Liver (tissue), 9 donors: Measurements from ENCODE around the gene CPT1A. TPM values are rescaled to one million over a fixed set of nuclear protein-coding genes. Genes with fewer than 3 reads are reported as not detected.

ENCODE experiments used
- DNase-seq: peaks from one replicate; pipeline ENCODE4 v3.0.0-alpha.2; 2017; ENCODE audit warnings: low spot score
- H3K27ac ChIP-seq, 2 donors: one replicate each; pipeline ENCODE4 v1.7.0; 2013; ENCODE audit warnings: inconsistent platforms in 2 of 2, low read length in 2 of 2, control low read depth in 1 of 2, low read depth in 1 of 2, mild to moderate bottlenecking in 1 of 2
- H3K27me3 ChIP-seq, 4 donors: one replicate each; pipeline versions ENCODE4 v1.6.1 to v1.7.0; 2013; ENCODE audit warnings: low read length in 3 of 4, inconsistent platforms in 1 of 4, mild to moderate bottlenecking in 1 of 4, moderate library complexity in 1 of 4; ENCODE audit not compliant: control insufficient read depth in 4 of 4, insufficient read depth in 4 of 4
- H3K36me3 ChIP-seq, 4 donors: one replicate each; pipeline versions ENCODE4 v1.6.1 to v1.7.0; 2013; ENCODE audit warnings: low read length in 3 of 4, mild to moderate bottlenecking in 3 of 4, low read depth in 1 of 4, moderate library complexity in 1 of 4; ENCODE audit not compliant: control insufficient read depth in 4 of 4, insufficient read depth in 3 of 4
- H3K4me1 ChIP-seq, 4 donors: one replicate each; pipeline versions ENCODE4 v1.6.1 to v1.7.0; 2013; ENCODE audit warnings: low read length in 3 of 4, mild to moderate bottlenecking in 3 of 4, moderate library complexity in 1 of 4; ENCODE audit not compliant: control insufficient read depth in 4 of 4, insufficient read depth in 4 of 4
- H3K4me3 ChIP-seq, 3 donors: one replicate each; pipeline versions ENCODE4 v1.6.1 to v1.7.0; 2013; ENCODE audit warnings: low read length in 3 of 3, control low read depth in 1 of 3, low read depth in 1 of 3, mild to moderate bottlenecking in 1 of 3
- H3K9ac ChIP-seq, 2 donors: one replicate each; pipeline ENCODE4 v1.7.0; 2013; ENCODE audit warnings: low read length in 2 of 2, mild to moderate bottlenecking in 2 of 2, moderate library complexity in 2 of 2, control low read depth in 1 of 2, low read depth in 1 of 2
- H3K9me3 ChIP-seq, 4 donors: one replicate each; pipeline versions ENCODE4 v1.6.1 to v1.7.0; 2013; ENCODE audit warnings: low read length in 3 of 4; ENCODE audit not compliant: control insufficient read depth in 4 of 4
- CTCF ChIP-seq: fragments of 150-350 bp; IDR thresholded peaks from 2 replicates; pipeline ENCODE4 v1.5.1; 2017; ENCODE audit warnings: improper control_type of control experiment, low read depth, low read length; ENCODE audit not compliant: missing input control
- EGR1 ChIP-seq, 2 donors: IDR thresholded peaks; 2 replicates each; pipeline ENCODE4 v1.6.1; 2016 to 2018; ENCODE audit warnings: antibody characterized with exemption in 2 of 2, low read depth in 2 of 2
- FOXA1 ChIP-seq: IDR thresholded peaks from 2 replicates; pipeline ENCODE4 v1.6.1; 2016; ENCODE audit warnings: antibody characterized with exemption
- FOXA2 ChIP-seq: IDR thresholded peaks from 2 replicates; pipeline ENCODE4 v1.6.1; 2016; ENCODE audit warnings: antibody characterized with exemption
- GABPA ChIP-seq, 2 donors: IDR thresholded peaks in 1 of 2; conservative IDR thresholded peaks in 1 of 2; 2 replicates each; pipeline ENCODE4 v1.6.1; 2016; ENCODE audit warnings: antibody characterized with exemption in 2 of 2, mild to moderate bottlenecking in 1 of 2, moderate library complexity in 1 of 2
- HNF4A ChIP-seq, 2 donors: conservative IDR thresholded peaks; 2 replicates each; pipeline ENCODE4 v1.6.1; 2016; ENCODE audit warnings: antibody characterized with exemption in 2 of 2, mild to moderate bottlenecking in 2 of 2
- HNF4G ChIP-seq: IDR thresholded peaks from 2 replicates; pipeline ENCODE4 v1.6.1; 2016; ENCODE audit warnings: antibody characterized with exemption
- JUND ChIP-seq, 2 donors: IDR thresholded peaks; 2 replicates each; pipeline ENCODE4 v1.6.1; 2016; ENCODE audit warnings: antibody characterized with exemption in 2 of 2
- NR2F2 ChIP-seq: IDR thresholded peaks from 2 replicates; pipeline ENCODE4 v1.6.1; 2016; ENCODE audit warnings: antibody characterized with exemption
- RAD21 ChIP-seq, 2 donors: IDR thresholded peaks; 2 replicates each; pipeline ENCODE4 v1.6.1; 2016; ENCODE audit warnings: antibody characterized with exemption in 2 of 2, mild to moderate bottlenecking in 2 of 2
- REST ChIP-seq: IDR thresholded peaks from 2 replicates; pipeline ENCODE4 v1.6.1; 2016; ENCODE audit warnings: antibody characterized with exemption, mild to moderate bottlenecking
- RXRA ChIP-seq, 2 donors: IDR thresholded peaks; 2 replicates each; pipeline ENCODE4 v1.6.1; 2017 to 2018; ENCODE audit warnings: antibody characterized with exemption in 2 of 2, mild to moderate bottlenecking in 1 of 2
- SP1 ChIP-seq: IDR thresholded peaks from 2 replicates; pipeline ENCODE4 v1.6.1; 2018; ENCODE audit warnings: antibody characterized with exemption, mild to moderate bottlenecking
- TAF1 ChIP-seq: conservative IDR thresholded peaks from 2 replicates; pipeline ENCODE4 v1.6.1; 2016; ENCODE audit warnings: antibody characterized with exemption, mild to moderate bottlenecking
- YY1 ChIP-seq: IDR thresholded peaks from 2 replicates; pipeline ENCODE4 v1.6.1; 2016; ENCODE audit warnings: antibody characterized with exemption, mild to moderate bottlenecking
- WGBS: extraction: QIAGEN DNeasy Blood & Tissue Kit; methylation state at CpG from one replicate; pipeline ENCODE4 v1.1.7; 2013; 5-methylcytosine and 5-hydroxymethylcytosine counted together
- polyA plus RNA-seq, 2 donors: library from polyadenylated mRNA; stranded (reverse) in 1 of 2; unstranded in 1 of 2; fragments of 200-250 nt in 1 of 2; fragments of >200 nt in 1 of 2; fragmentation: Nextera tagmentation in 1 of 2; extraction: Ambion mirVana in 1 of 2; gene quantifications; one replicate each; pipeline versions ENCODE4 v1.2.1 to v1.2.3, GENCODE V29; 2013 to 2015
- total RNA-seq, 2 donors: library from RNA; depleted of rRNA; stranded (reverse); fragments of >200 nt; gene quantifications; one replicate each; pipeline ENCODE4 v1.2.3, GENCODE V29; 2014
- TF ChIP-seq, protein P1 (sequence below): IDR thresholded peaks from 2 replicates; pipeline ENCODE4 v1.6.1; 2016; ENCODE audit warnings: antibody characterized with exemption
- TF ChIP-seq, protein P2 (sequence below): IDR thresholded peaks from 2 replicates; pipeline ENCODE4 v1.6.1; 2016; ENCODE audit warnings: antibody characterized with exemption
- TF ChIP-seq, protein P3 (sequence below): IDR thresholded peaks from 2 replicates; pipeline ENCODE4 v1.6.1; 2016; ENCODE audit warnings: antibody characterized with exemption
- donor health status: healthy.
- donor health status: healthy.
- donor health status: healthy.
- donor health status: healthy.
- donor health status: healthy.

The CPT1A gene
- total and polyA plus RNA-seq, 4 donors, result 17.2 to 232 (median 61.0) TPM

GRCh38 chr11:68812526-68812925 is 29.2 kb downstream of the CPT1A start:
- no peak for DNase-seq
- no peak overlapping the region for H3K27ac ChIP-seq
- 85% methylated on average over 15 of the region's 15 CpGs for WGBS
- no peaks in the 10 kb centered on the region for H3K9me3 ChIP-seq
- H3K27me3 ChIP-seq, result no peaks in the 10 kb centered on the region
- H3K36me3 ChIP-seq, result peaks cover 23 to 36% (median 29%) of the 10 kb centered on the region in 4 donors
- H3K4me1 ChIP-seq, result peaks cover 0 to 3% (median 0%) of the 10 kb centered on the region in 4 donors
- H3K9ac ChIP-seq, result no peak overlapping the region
- TF ChIP-seq YY1 (no peak), EGR1 (IDR thresholded peaks at IDR 0.05; ENCODE audit: low read depth in 2 of 2) (no peak), JUND (IDR thresholded peaks at IDR 0.05) (no peak), GABPA (IDR thresholded peaks at IDR 0.05 in 1 of 2, conservative IDR thresholded peaks at IDR 0.05 in 1 of 2) (no peak), RAD21 (IDR thresholded peaks at IDR 0.05) (no peak), HNF4A (conservative IDR thresholded peaks at IDR 0.05) (no peak), HNF4G (no peak), NR2F2 (no peak), RXRA (IDR thresholded peaks at IDR 0.05) (no peak)
- TF ChIP-seq, protein P1, sequence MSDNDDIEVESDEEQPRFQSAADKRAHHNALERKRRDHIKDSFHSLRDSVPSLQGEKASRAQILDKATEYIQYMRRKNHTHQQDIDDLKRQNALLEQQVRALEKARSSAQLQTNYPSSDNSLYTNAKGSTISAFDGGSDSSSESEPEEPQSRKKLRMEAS, result no peak
- TF ChIP-seq, protein P2, sequence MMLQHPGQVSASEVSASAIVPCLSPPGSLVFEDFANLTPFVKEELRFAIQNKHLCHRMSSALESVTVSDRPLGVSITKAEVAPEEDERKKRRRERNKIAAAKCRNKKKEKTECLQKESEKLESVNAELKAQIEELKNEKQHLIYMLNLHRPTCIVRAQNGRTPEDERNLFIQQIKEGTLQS, result no peak
- H3K4me3 ChIP-seq, result no peak overlapping the region

GRCh38 chr11:68810164-68810563 is 31.6 kb downstream of the CPT1A start:
- 81% methylated on average over 7 of the region's 7 CpGs for WGBS
- Histone ChIP-seq H3K27ac (peak overlapping the region in 1 of 2 donors; percentile 2), H3K36me3 (peaks cover 31 to 50% (median 37%) of the 10 kb centered on the region in 4 donors), H3K9ac (no peak overlapping the region), H3K27me3 (no peaks in the 10 kb centered on the region), H3K4me1 (peaks cover 0 to 3% (median 0%) of the 10 kb centered on the region in 4 donors), H3K4me3 (no peak overlapping the region), H3K9me3 (no peaks in the 10 kb centered on the region)
- no peak for DNase-seq
- TF ChIP-seq TAF1, result no peak
- no peak for TF ChIP-seq RAD21 (IDR thresholded peaks at IDR 0.05)
- no peak for TF ChIP-seq HNF4A (conservative IDR thresholded peaks at IDR 0.05)
- TF ChIP-seq HNF4G, result no peak

GRCh38 chr11:68809506-68809905 is 32.2 kb downstream of the CPT1A start:
- H3K36me3 ChIP-seq, result peaks cover 30 to 43% (median 37%) of the 10 kb centered on the region in 4 donors
- no peak for DNase-seq
- WGBS, result 77% methylated on average over 5 of the region's 5 CpGs
- H3K9ac ChIP-seq, result no peak overlapping the region
- H3K4me1 ChIP-seq, result peaks cover 0 to 3% (median 0%) of the 10 kb centered on the region in 4 donors
- H3K9me3 ChIP-seq, result no peaks in the 10 kb centered on the region
- H3K4me3 ChIP-seq, result no peak overlapping the region
- no peaks in the 10 kb centered on the region for H3K27me3 ChIP-seq
- TF ChIP-seq JUND (IDR thresholded peaks at IDR 0.05), result no peak
- TF ChIP-seq RXRA (IDR thresholded peaks at IDR 0.05), result peak in 1 of 2 donors; percentile 48
- TF ChIP-seq YY1, result no peak
- peak in 1 of 2 donors; percentile 8 for TF ChIP-seq RAD21 (IDR thresholded peaks at IDR 0.05)
- TF ChIP-seq SP1, result no peak
- no peak for TF ChIP-seq CTCF
- TF ChIP-seq, protein P3, sequence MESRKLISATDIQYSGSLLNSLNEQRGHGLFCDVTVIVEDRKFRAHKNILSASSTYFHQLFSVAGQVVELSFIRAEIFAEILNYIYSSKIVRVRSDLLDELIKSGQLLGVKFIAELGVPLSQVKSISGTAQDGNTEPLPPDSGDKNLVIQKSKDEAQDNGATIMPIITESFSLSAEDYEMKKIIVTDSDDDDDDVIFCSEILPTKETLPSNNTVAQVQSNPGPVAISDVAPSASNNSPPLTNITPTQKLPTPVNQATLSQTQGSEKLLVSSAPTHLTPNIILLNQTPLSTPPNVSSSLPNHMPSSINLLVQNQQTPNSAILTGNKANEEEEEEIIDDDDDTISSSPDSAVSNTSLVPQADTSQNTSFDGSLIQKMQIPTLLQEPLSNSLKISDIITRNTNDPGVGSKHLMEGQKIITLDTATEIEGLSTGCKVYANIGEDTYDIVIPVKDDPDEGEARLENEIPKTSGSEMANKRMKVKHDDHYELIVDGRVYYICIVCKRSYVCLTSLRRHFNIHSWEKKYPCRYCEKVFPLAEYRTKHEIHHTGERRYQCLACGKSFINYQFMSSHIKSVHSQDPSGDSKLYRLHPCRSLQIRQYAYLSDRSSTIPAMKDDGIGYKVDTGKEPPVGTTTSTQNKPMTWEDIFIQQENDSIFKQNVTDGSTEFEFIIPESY, result no peak
- no peak for TF ChIP-seq EGR1 (IDR thresholded peaks at IDR 0.05; ENCODE audit: low read depth in 2 of 2)
- no peak for TF ChIP-seq HNF4A (conservative IDR thresholded peaks at IDR 0.05)
- TF ChIP-seq REST, result no peak
- no peak for TF ChIP-seq TAF1
- TF ChIP-seq HNF4G, result no peak
- peak; percentile 91 for TF ChIP-seq NR2F2
- TF ChIP-seq FOXA1, result no peak
- TF ChIP-seq, protein P2, result no peak
- TF ChIP-seq, protein P1, result no peak
- no peak for TF ChIP-seq GABPA (IDR thresholded peaks at IDR 0.05 in 1 of 2, conservative IDR thresholded peaks at IDR 0.05 in 1 of 2)
- no peak for TF ChIP-seq FOXA2
- H3K27ac ChIP-seq, result no peak overlapping the region
